HG02943 (cell line): ENCODE results near the gene DHFR2.
"Not testable (repeated sequence)": the region's sequence is repeated elsewhere in the genome, so short reads cannot be mapped to it uniquely, and the experiment has no call there.

ENCODE experiments used
- ATAC-seq: cut with Tn5 transposase; IDR thresholded peaks from one replicate; pipeline ENCODE4 v1.9.1; 2021; ENCODE audit warnings: mild to moderate bottlenecking, low read depth, moderate library complexity; ENCODE audit not compliant: unreplicated experiment

DHFR2 gene

GRCh38 chr3:94065819-94066480 lies 3.2 kb upstream of the DHFR2 start:
- ATAC-seq: no peak

GRCh38 chr3:94065122-94065521 lies 2.4 kb upstream of the DHFR2 start:
- ATAC-seq: no peak

- no peak for ATAC-seq
Observed at GRCh38 chr3:94064243-94064860, 1.6 kb upstream of the DHFR2 start.

- ATAC-seq: no peak
Observed at GRCh38 chr3:94063496-94064119, 892 bp upstream of the DHFR2 start.

GRCh38 chr3:94061297-94061696 lies 1.4 kb downstream of the DHFR2 start:
- no peak for ATAC-seq

GRCh38 chr3:94050546-94050945 lies 12.2 kb downstream of the DHFR2 start:
- ATAC-seq: no peak

GRCh38 chr3:94049267-94049666 lies 13.4 kb downstream of the DHFR2 start:
- ATAC-seq: no peak

- ATAC-seq: no peak
Observed at GRCh38 chr3:94046533-94046932, 16.2 kb downstream of the DHFR2 start.

- ATAC-seq: not testable (repeated sequence)
Observed at GRCh38 chr3:94044100-94044936, 18.4 kb downstream of the DHFR2 start.

GRCh38 chr3:94043285-94043684 lies 19.4 kb downstream of the DHFR2 start:
- ATAC-seq: no peak

GRCh38 chr3:94036909-94037507 lies 25.7 kb downstream of the DHFR2 start:
- peak; percentile 65 for ATAC-seq

GRCh38 chr3:94028093-94028837 lies 34.5 kb downstream of the DHFR2 start, which contains the start of gene STX19:
STX19 (minus strand) TSS chr3:94028597; CDS start chr3:94015269, 13,328 bp downstream.
- ATAC-seq: no peak

- ATAC-seq: no peak
Observed at GRCh38 chr3:94026623-94027022, 36.1 kb downstream of the DHFR2 start.

- no peak for ATAC-seq
Observed at GRCh38 chr3:94024385-94024784, 38.3 kb downstream of the DHFR2 start.

- ATAC-seq: no peak
Observed at GRCh38 chr3:94020293-94020692, 42.4 kb downstream of the DHFR2 start.

- ATAC-seq: no peak
Observed at GRCh38 chr3:94019659-94020058, 43.1 kb downstream of the DHFR2 start.

- ATAC-seq: no peak
Observed at GRCh38 chr3:94015025-94015424, 47.7 kb downstream of the DHFR2 start.

- no peak for ATAC-seq
Observed at GRCh38 chr3:94012185-94012584, 50.5 kb downstream of the DHFR2 start.

- no peak for ATAC-seq
Observed at GRCh38 chr3:94011233-94011711, 51.4 kb downstream of the DHFR2 start.

- no peak for ATAC-seq
Observed at GRCh38 chr3:94009608-94010007, 53.1 kb downstream of the DHFR2 start.
